GM12878 (cell line): ENCODE results near the gene LENG1.

Source experiments
- CREB1 ChIP-seq: IDR thresholded peaks from 2 replicates; pipeline ENCODE4 v1.6.1; 2012; ENCODE audit warnings: low read depth, mild to moderate bottlenecking, inconsistent platforms
- EZH2 ChIP-seq: IDR thresholded peaks from 2 replicates; pipeline ENCODE4 v1.6.1; 2012; ENCODE audit warnings: low read depth, mild to moderate bottlenecking, control low read depth, inconsistent platforms, low read length, borderline replicate concordance; ENCODE audit not compliant: control insufficient read depth
- FOS ChIP-seq: IDR thresholded peaks from 3 replicates; pipeline ENCODE4 v1.6.1; 2011; ENCODE audit warnings: borderline replicate concordance; ENCODE audit not compliant: insufficient read length; ENCODE audit errors: extremely low read depth
- JUND ChIP-seq: IDR thresholded peaks from 2 replicates; pipeline ENCODE4 v1.6.1; 2012; ENCODE audit warnings: low read depth, mild to moderate bottlenecking, low read length, improper control_type of control experiment, moderate library complexity
- NR2F1 ChIP-seq: fragments of 450-650 bp; conservative IDR thresholded peaks from 2 replicates; pipeline ENCODE4 v1.6.1; 2017; ENCODE audit warnings: mild to moderate bottlenecking
- POLR2A ChIP-seq: IDR thresholded peaks from 2 replicates; pipeline ENCODE4 v1.6.1; 2011; ENCODE audit warnings: low read depth, mild to moderate bottlenecking, low read length
- TAF1 ChIP-seq: IDR thresholded peaks from 2 replicates; pipeline ENCODE4 v1.6.1; 2011; ENCODE audit warnings: mild to moderate bottlenecking, low read depth, low read length, borderline replicate concordance
- TF ChIP-seq, protein P1 (sequence below): fragments of 150-350 bp; IDR thresholded peaks from 2 replicates; pipeline ENCODE4 v1.6.1; 2016; ENCODE audit warnings: low read depth, low read length
- TF ChIP-seq, protein P2 (sequence below): IDR thresholded peaks from 2 replicates; pipeline ENCODE4 v1.6.1; 2012; ENCODE audit warnings: mild to moderate bottlenecking, low read depth, low read length
- TF ChIP-seq, protein P3 (sequence below), 3 experiments: IDR thresholded peaks in 2 of 3; conservative IDR thresholded peaks in 1 of 3; 2 replicates each; pipeline ENCODE4 v1.5.1; 2011; ENCODE audit warnings: low read depth in 3 of 3, low read length in 3 of 3, mild to moderate bottlenecking in 3 of 3, control low read depth in 2 of 3, moderate library complexity in 2 of 3, inconsistent platforms in 1 of 3, mixed read lengths in 1 of 3; ENCODE audit not compliant: control insufficient read depth in 2 of 3, insufficient read depth in 1 of 3; ENCODE audit errors: extremely low read depth in 1 of 3

DNA sequence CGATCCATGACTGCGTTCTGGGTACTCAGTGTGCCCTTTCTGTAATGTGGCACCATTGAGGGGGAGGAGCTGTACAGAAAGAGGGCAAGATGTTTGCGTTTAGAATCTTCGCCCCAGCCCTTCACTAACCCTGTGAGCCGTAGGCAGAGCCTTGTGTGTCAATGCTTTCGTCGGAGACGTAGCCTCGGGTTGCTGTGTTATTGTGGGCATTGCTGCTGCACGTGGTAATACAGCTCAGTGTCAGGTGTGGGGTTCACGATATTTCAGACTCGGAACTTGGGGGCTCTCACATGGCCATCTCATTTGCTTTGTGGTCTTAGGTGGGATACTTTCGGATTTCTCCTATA is 47.3 kb upstream of the LENG1 start:
- TF ChIP-seq, protein P1, sequence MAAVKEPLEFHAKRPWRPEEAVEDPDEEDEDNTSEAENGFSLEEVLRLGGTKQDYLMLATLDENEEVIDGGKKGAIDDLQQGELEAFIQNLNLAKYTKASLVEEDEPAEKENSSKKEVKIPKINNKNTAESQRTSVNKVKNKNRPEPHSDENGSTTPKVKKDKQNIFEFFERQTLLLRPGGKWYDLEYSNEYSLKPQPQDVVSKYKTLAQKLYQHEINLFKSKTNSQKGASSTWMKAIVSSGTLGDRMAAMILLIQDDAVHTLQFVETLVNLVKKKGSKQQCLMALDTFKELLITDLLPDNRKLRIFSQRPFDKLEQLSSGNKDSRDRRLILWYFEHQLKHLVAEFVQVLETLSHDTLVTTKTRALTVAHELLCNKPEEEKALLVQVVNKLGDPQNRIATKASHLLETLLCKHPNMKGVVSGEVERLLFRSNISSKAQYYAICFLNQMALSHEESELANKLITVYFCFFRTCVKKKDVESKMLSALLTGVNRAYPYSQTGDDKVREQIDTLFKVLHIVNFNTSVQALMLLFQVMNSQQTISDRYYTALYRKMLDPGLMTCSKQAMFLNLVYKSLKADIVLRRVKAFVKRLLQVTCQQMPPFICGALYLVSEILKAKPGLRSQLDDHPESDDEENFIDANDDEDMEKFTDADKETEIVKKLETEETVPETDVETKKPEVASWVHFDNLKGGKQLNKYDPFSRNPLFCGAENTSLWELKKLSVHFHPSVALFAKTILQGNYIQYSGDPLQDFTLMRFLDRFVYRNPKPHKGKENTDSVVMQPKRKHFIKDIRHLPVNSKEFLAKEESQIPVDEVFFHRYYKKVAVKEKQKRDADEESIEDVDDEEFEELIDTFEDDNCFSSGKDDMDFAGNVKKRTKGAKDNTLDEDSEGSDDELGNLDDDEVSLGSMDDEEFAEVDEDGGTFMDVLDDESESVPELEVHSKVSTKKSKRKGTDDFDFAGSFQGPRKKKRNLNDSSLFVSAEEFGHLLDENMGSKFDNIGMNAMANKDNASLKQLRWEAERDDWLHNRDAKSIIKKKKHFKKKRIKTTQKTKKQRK = no peak
- TF ChIP-seq EZH2 (no peak), NR2F1 (no peak), FOS (no peak), CREB1 (no peak), JUND (no peak), TAF1 (no peak), POLR2A (no peak)
- TF ChIP-seq, protein P2, sequence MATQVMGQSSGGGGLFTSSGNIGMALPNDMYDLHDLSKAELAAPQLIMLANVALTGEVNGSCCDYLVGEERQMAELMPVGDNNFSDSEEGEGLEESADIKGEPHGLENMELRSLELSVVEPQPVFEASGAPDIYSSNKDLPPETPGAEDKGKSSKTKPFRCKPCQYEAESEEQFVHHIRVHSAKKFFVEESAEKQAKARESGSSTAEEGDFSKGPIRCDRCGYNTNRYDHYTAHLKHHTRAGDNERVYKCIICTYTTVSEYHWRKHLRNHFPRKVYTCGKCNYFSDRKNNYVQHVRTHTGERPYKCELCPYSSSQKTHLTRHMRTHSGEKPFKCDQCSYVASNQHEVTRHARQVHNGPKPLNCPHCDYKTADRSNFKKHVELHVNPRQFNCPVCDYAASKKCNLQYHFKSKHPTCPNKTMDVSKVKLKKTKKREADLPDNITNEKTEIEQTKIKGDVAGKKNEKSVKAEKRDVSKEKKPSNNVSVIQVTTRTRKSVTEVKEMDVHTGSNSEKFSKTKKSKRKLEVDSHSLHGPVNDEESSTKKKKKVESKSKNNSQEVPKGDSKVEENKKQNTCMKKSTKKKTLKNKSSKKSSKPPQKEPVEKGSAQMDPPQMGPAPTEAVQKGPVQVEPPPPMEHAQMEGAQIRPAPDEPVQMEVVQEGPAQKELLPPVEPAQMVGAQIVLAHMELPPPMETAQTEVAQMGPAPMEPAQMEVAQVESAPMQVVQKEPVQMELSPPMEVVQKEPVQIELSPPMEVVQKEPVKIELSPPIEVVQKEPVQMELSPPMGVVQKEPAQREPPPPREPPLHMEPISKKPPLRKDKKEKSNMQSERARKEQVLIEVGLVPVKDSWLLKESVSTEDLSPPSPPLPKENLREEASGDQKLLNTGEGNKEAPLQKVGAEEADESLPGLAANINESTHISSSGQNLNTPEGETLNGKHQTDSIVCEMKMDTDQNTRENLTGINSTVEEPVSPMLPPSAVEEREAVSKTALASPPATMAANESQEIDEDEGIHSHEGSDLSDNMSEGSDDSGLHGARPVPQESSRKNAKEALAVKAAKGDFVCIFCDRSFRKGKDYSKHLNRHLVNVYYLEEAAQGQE = no peak
- TF ChIP-seq, protein P3, sequence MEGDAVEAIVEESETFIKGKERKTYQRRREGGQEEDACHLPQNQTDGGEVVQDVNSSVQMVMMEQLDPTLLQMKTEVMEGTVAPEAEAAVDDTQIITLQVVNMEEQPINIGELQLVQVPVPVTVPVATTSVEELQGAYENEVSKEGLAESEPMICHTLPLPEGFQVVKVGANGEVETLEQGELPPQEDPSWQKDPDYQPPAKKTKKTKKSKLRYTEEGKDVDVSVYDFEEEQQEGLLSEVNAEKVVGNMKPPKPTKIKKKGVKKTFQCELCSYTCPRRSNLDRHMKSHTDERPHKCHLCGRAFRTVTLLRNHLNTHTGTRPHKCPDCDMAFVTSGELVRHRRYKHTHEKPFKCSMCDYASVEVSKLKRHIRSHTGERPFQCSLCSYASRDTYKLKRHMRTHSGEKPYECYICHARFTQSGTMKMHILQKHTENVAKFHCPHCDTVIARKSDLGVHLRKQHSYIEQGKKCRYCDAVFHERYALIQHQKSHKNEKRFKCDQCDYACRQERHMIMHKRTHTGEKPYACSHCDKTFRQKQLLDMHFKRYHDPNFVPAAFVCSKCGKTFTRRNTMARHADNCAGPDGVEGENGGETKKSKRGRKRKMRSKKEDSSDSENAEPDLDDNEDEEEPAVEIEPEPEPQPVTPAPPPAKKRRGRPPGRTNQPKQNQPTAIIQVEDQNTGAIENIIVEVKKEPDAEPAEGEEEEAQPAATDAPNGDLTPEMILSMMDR (IDR thresholded peaks at IDR 0.05 in 2 of 3, conservative IDR thresholded peaks at IDR 0.05 in 1 of 3; ENCODE audit: control insufficient read depth in 2 of 3, extremely low read depth in 1 of 3, insufficient read depth in 1 of 3, low read depth in 3 of 3, low read length in 3 of 3) = no peak
